ENCODE measurements around the gene HARBI1. TPM values are rescaled to one million over a fixed set of nuclear protein-coding genes. Genes with fewer than 3 reads are reported as not detected.

The HARBI1 gene
- polyA plus RNA-seq, 1 experiment, result 3.6 TPM

- DNase-seq (ENCODE audit: low read depth), result no peak
- ChIA-PET POLR2A (no interaction called here), CTCF (no interaction called here)
- H3K27me3 ChIP-seq (ENCODE audit: control insufficient read depth, insufficient read depth, low read length), result no peaks in the 10 kb centered on the region
- H3K36me3 ChIP-seq (ENCODE audit: control insufficient read depth, insufficient read depth, low read length), result peaks cover 4% of the 10 kb centered on the region
- no peak overlapping the region for H3K4me3 ChIP-seq (ENCODE audit: low read depth, low read length)
- TF ChIP-seq CTCF (IDR thresholded peaks at IDR 0.05; ENCODE audit: insufficient read depth, low read depth, low read length), result no peak
Observed at GRCh38 chr11:46635557-46636139, 18.6 kb upstream of the HARBI1 start.

- H3K27me3 ChIP-seq (ENCODE audit: control insufficient read depth, insufficient read depth, low read length), result no peaks in the 10 kb centered on the region
- H3K4me3 ChIP-seq (ENCODE audit: low read depth, low read length), result no peak overlapping the region
- H3K36me3 ChIP-seq (ENCODE audit: control insufficient read depth, insufficient read depth, low read length), result peaks cover 7% of the 10 kb centered on the region
- CTCF ChIA-PET, result interaction anchor here (1.3 kb wide), 1 partner anchor 15 kb away, joined by 6 read pairs; no protein-coding TSS in a partner anchor
- no peak for DNase-seq (ENCODE audit: low read depth)
- TF ChIP-seq CTCF (IDR thresholded peaks at IDR 0.05; ENCODE audit: insufficient read depth, low read depth, low read length), result no peak
- POLR2A ChIA-PET, result no interaction called here
Observed at GRCh38 chr11:46633291-46634217, 16.5 kb upstream of the HARBI1 start.

- DNase-seq (ENCODE audit: low read depth), result no peak
- Histone ChIP-seq H3K36me3 (ENCODE audit: control insufficient read depth, insufficient read depth, low read length) (peaks cover 7% of the 10 kb centered on the region), H3K4me3 (ENCODE audit: low read depth, low read length) (no peak overlapping the region), H3K27me3 (ENCODE audit: control insufficient read depth, insufficient read depth, low read length) (no peaks in the 10 kb centered on the region)
- no peak for TF ChIP-seq CTCF (IDR thresholded peaks at IDR 0.05; ENCODE audit: insufficient read depth, low read depth, low read length)
- ChIA-PET CTCF (interaction anchor here (0.9 to 1.3 kb wide), 2 partner anchors 10 to 14 kb away, joined by 3 to 6 read pairs; no protein-coding TSS in a partner anchor), POLR2A (no interaction called here)
Observed at GRCh38 chr11:46632502-46632901, 15.5 kb upstream of the HARBI1 start.

- ChIA-PET POLR2A (no interaction called here), CTCF (interaction anchor here (1.6 kb wide), 1 partner anchor 14 kb away, joined by 9 read pairs; the partner anchor contains the start of genes ATG13 and HARBI1)
- TF ChIP-seq CTCF (IDR thresholded peaks at IDR 0.05; ENCODE audit: insufficient read depth, low read depth, low read length), result no peak
- Histone ChIP-seq H3K27me3 (ENCODE audit: control insufficient read depth, insufficient read depth, low read length) (no peaks in the 10 kb centered on the region), H3K4me3 (ENCODE audit: low read depth, low read length) (no peak overlapping the region), H3K36me3 (ENCODE audit: control insufficient read depth, insufficient read depth, low read length) (peaks cover 7% of the 10 kb centered on the region)
- no peak for DNase-seq (ENCODE audit: low read depth)
Observed at GRCh38 chr11:46631676-46632075, 14.6 kb upstream of the HARBI1 start.

GRCh38 chr11:46630237-46630636 lies 13.2 kb upstream of the HARBI1 start:
- CTCF ChIA-PET, result interaction anchor here (0.6 to 1.5 kb wide), 5 partner anchors 13 to 45 kb away, joined by 3 to 5 read pairs (median 4); partner anchors contain the start of genes ATG13 and HARBI1
- TF ChIP-seq CTCF (IDR thresholded peaks at IDR 0.05; ENCODE audit: insufficient read depth, low read depth, low read length), result no peak
- H3K36me3 ChIP-seq (ENCODE audit: control insufficient read depth, insufficient read depth, low read length), result peaks cover 9% of the 10 kb centered on the region
- H3K4me3 ChIP-seq (ENCODE audit: low read depth, low read length), result no peak overlapping the region
- POLR2A ChIA-PET, result no interaction called here
- no peak for DNase-seq (ENCODE audit: low read depth)
- no peaks in the 10 kb centered on the region for H3K27me3 ChIP-seq (ENCODE audit: control insufficient read depth, insufficient read depth, low read length)

Data from BJ (cell line).